ENCODE measurements around the gene RCSD1. TPM values are rescaled to one million over a fixed set of nuclear protein-coding genes. Genes with fewer than 3 reads are reported as not detected.

The RCSD1 gene
- total and polyA plus RNA-seq, 10 of the 15 experiments (the other 5 are each of a cell fraction or from before 2014, with no cell fraction given): 11.4 to 78.3 (median 71.6) TPM

GRCh38 chr1:167627865-167628641 is 2.0 kb upstream of the RCSD1 start (continued):
- no peak for TF ChIP-seq IRF3 (IDR thresholded peaks at IDR 0.05)
- TF ChIP-seq, protein P1, sequence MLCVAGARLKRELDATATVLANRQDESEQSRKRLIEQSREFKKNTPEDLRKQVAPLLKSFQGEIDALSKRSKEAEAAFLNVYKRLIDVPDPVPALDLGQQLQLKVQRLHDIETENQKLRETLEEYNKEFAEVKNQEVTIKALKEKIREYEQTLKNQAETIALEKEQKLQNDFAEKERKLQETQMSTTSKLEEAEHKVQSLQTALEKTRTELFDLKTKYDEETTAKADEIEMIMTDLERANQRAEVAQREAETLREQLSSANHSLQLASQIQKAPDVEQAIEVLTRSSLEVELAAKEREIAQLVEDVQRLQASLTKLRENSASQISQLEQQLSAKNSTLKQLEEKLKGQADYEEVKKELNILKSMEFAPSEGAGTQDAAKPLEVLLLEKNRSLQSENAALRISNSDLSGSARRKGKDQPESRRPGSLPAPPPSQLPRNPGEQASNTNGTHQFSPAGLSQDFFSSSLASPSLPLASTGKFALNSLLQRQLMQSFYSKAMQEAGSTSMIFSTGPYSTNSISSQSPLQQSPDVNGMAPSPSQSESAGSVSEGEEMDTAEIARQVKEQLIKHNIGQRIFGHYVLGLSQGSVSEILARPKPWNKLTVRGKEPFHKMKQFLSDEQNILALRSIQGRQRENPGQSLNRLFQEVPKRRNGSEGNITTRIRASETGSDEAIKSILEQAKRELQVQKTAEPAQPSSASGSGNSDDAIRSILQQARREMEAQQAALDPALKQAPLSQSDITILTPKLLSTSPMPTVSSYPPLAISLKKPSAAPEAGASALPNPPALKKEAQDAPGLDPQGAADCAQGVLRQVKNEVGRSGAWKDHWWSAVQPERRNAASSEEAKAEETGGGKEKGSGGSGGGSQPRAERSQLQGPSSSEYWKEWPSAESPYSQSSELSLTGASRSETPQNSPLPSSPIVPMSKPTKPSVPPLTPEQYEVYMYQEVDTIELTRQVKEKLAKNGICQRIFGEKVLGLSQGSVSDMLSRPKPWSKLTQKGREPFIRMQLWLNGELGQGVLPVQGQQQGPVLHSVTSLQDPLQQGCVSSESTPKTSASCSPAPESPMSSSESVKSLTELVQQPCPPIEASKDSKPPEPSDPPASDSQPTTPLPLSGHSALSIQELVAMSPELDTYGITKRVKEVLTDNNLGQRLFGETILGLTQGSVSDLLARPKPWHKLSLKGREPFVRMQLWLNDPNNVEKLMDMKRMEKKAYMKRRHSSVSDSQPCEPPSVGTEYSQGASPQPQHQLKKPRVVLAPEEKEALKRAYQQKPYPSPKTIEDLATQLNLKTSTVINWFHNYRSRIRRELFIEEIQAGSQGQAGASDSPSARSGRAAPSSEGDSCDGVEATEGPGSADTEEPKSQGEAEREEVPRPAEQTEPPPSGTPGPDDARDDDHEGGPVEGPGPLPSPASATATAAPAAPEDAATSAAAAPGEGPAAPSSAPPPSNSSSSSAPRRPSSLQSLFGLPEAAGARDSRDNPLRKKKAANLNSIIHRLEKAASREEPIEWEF (IDR thresholded peaks at IDR 0.05; ENCODE audit: insufficient replicate concordance, low read depth, low read length): no peak
- TF ChIP-seq EZH2 (IDR thresholded peaks at IDR 0.05; ENCODE audit: borderline replicate concordance, control insufficient read depth, low read depth, low read length): no peak
- peak; percentile 65; the same call in 1 of the 2 replicates for TF ChIP-seq ZNF592 (IDR thresholded peaks at IDR 0.05)
- 0 out of 2 replicates have a peak, but pooled peaks have one; percentile 58 for TF ChIP-seq CBX5 (IDR thresholded peaks at IDR 0.05; ENCODE audit: low read depth)
- no peak for TF ChIP-seq ZBTB33 (IDR thresholded peaks at IDR 0.05)
- peak; percentile 86; the same call in 1 of the 2 replicates for TF ChIP-seq CBFB (IDR thresholded peaks at IDR 0.05; ENCODE audit: low read depth)
- TF ChIP-seq BHLHE40 (IDR thresholded peaks at IDR 0.05; ENCODE audit: borderline replicate concordance in 1 of 2, low read depth in 2 of 2, low read length in 1 of 2): peak; percentile 42 to 66; a peak in 3 of 4 replicates
- TF ChIP-seq RCOR1 (conservative IDR thresholded peaks at IDR 0.05; ENCODE audit: low read depth, low read length): peak; percentile 93
- TF ChIP-seq CHD1 (IDR thresholded peaks at IDR 0.05; ENCODE audit: low read depth, low read length): no peak
- TF ChIP-seq TARDBP (IDR thresholded peaks at IDR 0.05; ENCODE audit: borderline replicate concordance): peak; percentile 64; the same call in 1 of the 2 replicates
- peak; percentile 97 for TF ChIP-seq MYB (IDR thresholded peaks at IDR 0.05; ENCODE audit: borderline replicate concordance, low read depth, low read length)
- TF ChIP-seq POLR2A (IDR thresholded peaks at IDR 0.05; ENCODE audit: low read depth, low read length): peak; percentile 89

Measured in GM12878 (cell line).